Measurements from ENCODE around the gene OCIAD2. TPM values are rescaled to one million over a fixed set of nuclear protein-coding genes. Genes with fewer than 3 reads are reported as not detected.

Gene OCIAD2
- 162 TPM for polyA plus RNA-seq (2013, experiment 1 of 2)
- polyA plus RNA-seq (2013, experiment 2 of 2) = 167 TPM

DNA sequence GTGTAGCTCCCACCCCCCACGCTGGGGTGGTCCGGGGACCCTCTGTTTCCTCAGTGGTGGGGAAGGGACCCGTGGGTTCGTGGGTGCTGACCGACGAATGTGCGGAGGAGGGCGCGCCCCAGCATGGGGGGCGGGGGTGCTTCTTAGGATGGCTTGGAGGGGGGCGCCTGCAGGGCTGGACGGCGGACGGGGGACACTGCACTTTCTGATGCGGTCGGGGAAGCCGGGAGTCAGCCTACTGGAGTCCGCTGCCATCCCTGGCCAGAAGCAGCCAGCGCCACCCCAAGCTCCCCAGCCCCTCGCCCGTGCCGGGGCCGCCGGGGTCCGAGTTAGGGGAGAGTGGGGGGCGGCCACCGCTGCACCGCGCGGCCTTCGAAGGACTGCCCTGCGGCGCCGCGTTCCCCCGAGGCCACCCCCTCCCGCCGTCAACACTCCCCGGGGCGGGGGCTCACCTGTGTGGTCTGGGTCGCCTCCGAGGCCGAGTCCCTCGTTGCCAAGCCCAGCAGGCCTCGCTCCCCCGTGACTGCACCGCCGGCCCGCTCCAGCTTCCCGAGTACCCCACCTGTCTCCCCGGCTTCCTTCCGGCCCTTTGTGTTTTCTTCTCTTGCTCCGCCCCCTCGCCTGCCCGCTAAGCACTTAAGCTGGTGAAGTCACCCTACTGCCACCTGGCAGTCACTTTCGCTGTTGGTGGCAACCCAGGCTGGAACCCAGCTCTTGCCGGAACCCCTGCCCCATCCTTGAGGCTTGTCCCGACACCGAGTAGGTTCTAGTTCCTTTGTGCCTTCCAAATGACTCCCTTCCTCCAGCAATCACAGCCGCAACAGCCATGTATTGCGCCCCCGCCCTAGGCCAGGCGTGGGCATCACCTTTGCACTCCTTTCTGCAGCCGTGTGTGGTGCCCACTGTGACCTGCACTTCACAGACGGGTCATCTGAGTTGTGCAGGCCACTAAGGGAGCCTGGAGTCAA lies at the start of gene OCIAD2:
Gene OCIAD2, minus strand, starts transcription at position 569 of the 968 bp plus-strand sequence. CDS start 2,225 bp downstream, outside the sequence.
- no peak within 1 kb of the TSS for H3K27ac ChIP-seq (ENCODE audit: low read depth, low read length)
- peak within 1 kb of the TSS; percentile 72 for H3K18ac ChIP-seq (ENCODE audit: low read length)
- H3K4me2 ChIP-seq (ENCODE audit: low read length) = peak within 1 kb of the TSS; percentile 87
- H4K5ac ChIP-seq (ENCODE audit: low read length) = no peak within 1 kb of the TSS
- no peak within 1 kb of the TSS for H2BK15ac ChIP-seq (replicated peaks; ENCODE audit: low read depth)
- peak within 1 kb of the TSS; percentile 4 for H2BK120ac ChIP-seq (ENCODE audit: low read depth, low read length)
- peak within 1 kb of the TSS; percentile 71 for H3K4me3 ChIP-seq (ENCODE audit: low read length)
- no CpG with 5 or more reads among the region's 65 CpGs for WGBS (ENCODE audit: extremely low coverage, insufficient coverage, low lambda C conversion rate)
- peaks cover 7% of the 10 kb centered on the region for H3K79me1 ChIP-seq (ENCODE audit: low read length)
- peak; percentile 90 for DNase-seq
- peak within 1 kb of the TSS; percentile 84 for H3K9ac ChIP-seq (ENCODE audit: low read length)
- peak within 1 kb of the TSS; percentile 95 for H3K23ac ChIP-seq (ENCODE audit: low read length)
- H3K79me2 ChIP-seq (ENCODE audit: control insufficient read depth, insufficient read depth, low read length) = peaks cover 4% of the 10 kb centered on the region
- peak within 1 kb of the TSS; percentile 56 for H3K4ac ChIP-seq (ENCODE audit: low read depth, low read length)
- no peaks in the 10 kb centered on the region for H3K4me1 ChIP-seq (ENCODE audit: control insufficient read depth, low read depth, low read length)
- H2BK5ac ChIP-seq (ENCODE audit: low read length) = peak within 1 kb of the TSS; percentile 2
- peak within 1 kb of the TSS; percentile 92 for H3K56ac ChIP-seq (ENCODE audit: low read length)
- peak within 1 kb of the TSS; percentile 31 for H4K8ac ChIP-seq (ENCODE audit: low read depth, low read length)
- peaks cover 4% of the 10 kb centered on the region for H3K36me3 ChIP-seq (ENCODE audit: control insufficient read depth, insufficient read depth, low read length)
- no peaks in the 10 kb centered on the region for H3K27me3 ChIP-seq (ENCODE audit: insufficient read depth, low read length, poor library complexity)
- peak within 1 kb of the TSS; percentile 83 for H2AK5ac ChIP-seq (ENCODE audit: low read length)

DNA sequence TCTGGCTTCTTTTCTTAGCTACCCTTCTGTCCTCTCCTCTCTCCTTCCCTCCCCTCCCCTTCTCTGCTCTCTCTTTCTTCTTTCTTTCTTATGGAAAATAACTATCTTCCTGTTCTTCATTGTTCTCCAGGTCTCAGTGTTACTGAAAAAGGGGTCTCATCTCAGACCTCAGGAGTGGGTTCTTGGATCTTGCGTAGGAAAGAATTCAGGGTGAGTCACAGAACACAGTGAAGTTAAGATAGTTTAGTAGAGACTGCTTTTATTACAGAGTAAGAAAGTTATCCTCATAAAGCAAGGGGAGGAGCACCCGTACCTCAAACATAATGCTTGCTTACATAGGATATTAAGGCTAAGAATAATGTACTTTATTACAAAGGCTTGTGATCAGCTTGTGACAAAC lies 47.7 kb upstream of the OCIAD2 start:
- peak; percentile 55 for DNase-seq
- Histone ChIP-seq H2BK5ac (ENCODE audit: low read length) (no peak overlapping the region), H3K27ac (ENCODE audit: low read depth, low read length) (no peak overlapping the region)

GRCh38 chr4:48949518-48950219 lies 43.1 kb upstream of the OCIAD2 start:
- no peak overlapping the region for H3K27ac ChIP-seq (ENCODE audit: low read depth, low read length)
- H3K18ac ChIP-seq (ENCODE audit: low read length) = no peak overlapping the region
- no peak overlapping the region for H3K4me2 ChIP-seq (ENCODE audit: low read length)
- no peaks in the 10 kb centered on the region for H3K4me1 ChIP-seq (ENCODE audit: control insufficient read depth, low read depth, low read length)
- H2BK15ac ChIP-seq (replicated peaks; ENCODE audit: low read depth) = no peak overlapping the region
- no peak overlapping the region for H4K5ac ChIP-seq (ENCODE audit: low read length)
- H3K56ac ChIP-seq (ENCODE audit: low read length) = no peak overlapping the region
- H3K27me3 ChIP-seq (ENCODE audit: insufficient read depth, low read length, poor library complexity) = no peaks in the 10 kb centered on the region
- no peak overlapping the region for H3K23ac ChIP-seq (ENCODE audit: low read length)
- no peak overlapping the region for H3K4ac ChIP-seq (ENCODE audit: low read depth, low read length)
- no peak overlapping the region for H3K4me3 ChIP-seq (ENCODE audit: low read length)
- H3K79me1 ChIP-seq (ENCODE audit: low read length) = no peaks in the 10 kb centered on the region
- no peaks in the 10 kb centered on the region for H3K79me2 ChIP-seq (ENCODE audit: control insufficient read depth, insufficient read depth, low read length)
- H3K9ac ChIP-seq (ENCODE audit: low read length) = no peak overlapping the region
- no CpG with 5 or more reads among the region's 4 CpGs for WGBS (ENCODE audit: extremely low coverage, insufficient coverage, low lambda C conversion rate)
- H4K8ac ChIP-seq (ENCODE audit: low read depth, low read length) = no peak overlapping the region
- no peak overlapping the region for H2BK120ac ChIP-seq (ENCODE audit: low read depth, low read length)
- H3K36me3 ChIP-seq (ENCODE audit: control insufficient read depth, insufficient read depth, low read length) = no peaks in the 10 kb centered on the region
- no peak for DNase-seq
- no peak overlapping the region for H2BK5ac ChIP-seq (ENCODE audit: low read length)
- no peak overlapping the region for H2AK5ac ChIP-seq (ENCODE audit: low read length)

More for the DNA sequence above, 47.7 kb upstream of the OCIAD2 start:
- no peak overlapping the region for H3K18ac ChIP-seq (ENCODE audit: low read length)
- H3K4ac ChIP-seq (ENCODE audit: low read depth, low read length) = no peak overlapping the region
- no peak overlapping the region for H3K9ac ChIP-seq (ENCODE audit: low read length)
- H3K79me2 ChIP-seq (ENCODE audit: control insufficient read depth, insufficient read depth, low read length) = no peaks in the 10 kb centered on the region
- H3K56ac ChIP-seq (ENCODE audit: low read length) = no peak overlapping the region
- no peaks in the 10 kb centered on the region for H3K27me3 ChIP-seq (ENCODE audit: insufficient read depth, low read length, poor library complexity)
- H4K8ac ChIP-seq (ENCODE audit: low read depth, low read length) = no peak overlapping the region
- H3K4me3 ChIP-seq (ENCODE audit: low read length) = no peak overlapping the region
- no peaks in the 10 kb centered on the region for H3K79me1 ChIP-seq (ENCODE audit: low read length)
- H2AK5ac ChIP-seq (ENCODE audit: low read length) = no peak overlapping the region
- no peak overlapping the region for H3K4me2 ChIP-seq (ENCODE audit: low read length)
- no peak overlapping the region for H2BK120ac ChIP-seq (ENCODE audit: low read depth, low read length)
- no peak overlapping the region for H4K5ac ChIP-seq (ENCODE audit: low read length)
- H2BK15ac ChIP-seq (replicated peaks; ENCODE audit: low read depth) = no peak overlapping the region
- no CpG with 5 or more reads among the region's 2 CpGs for WGBS (ENCODE audit: extremely low coverage, insufficient coverage, low lambda C conversion rate)
- H3K23ac ChIP-seq (ENCODE audit: low read length) = no peak overlapping the region
- H3K36me3 ChIP-seq (ENCODE audit: control insufficient read depth, insufficient read depth, low read length) = no peaks in the 10 kb centered on the region
- H3K4me1 ChIP-seq (ENCODE audit: control insufficient read depth, low read depth, low read length) = no peaks in the 10 kb centered on the region

DNA sequence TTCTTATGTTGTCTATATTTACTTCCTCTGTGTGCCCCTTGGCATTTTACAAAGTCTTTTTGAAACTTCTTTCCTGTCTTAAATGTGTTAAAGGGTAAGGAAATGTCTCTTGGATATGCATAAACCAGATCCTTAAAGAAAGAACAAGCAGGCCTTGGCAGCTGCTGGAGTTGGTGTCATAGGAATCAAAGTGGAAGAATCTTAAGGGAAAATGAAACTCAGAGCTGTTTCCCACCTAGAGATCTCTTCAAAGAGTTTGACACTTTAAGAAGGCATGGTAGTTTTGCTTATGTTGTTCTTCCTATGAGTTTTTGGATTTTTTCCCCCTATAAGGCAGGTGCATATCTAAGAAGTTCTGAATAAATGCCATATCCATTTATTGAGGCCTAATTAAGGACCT lies 42.5 kb upstream of the OCIAD2 start:
- H3K23ac ChIP-seq (ENCODE audit: low read length) = no peak overlapping the region
- H3K4ac ChIP-seq (ENCODE audit: low read depth, low read length) = no peak overlapping the region
- no peaks in the 10 kb centered on the region for H3K36me3 ChIP-seq (ENCODE audit: control insufficient read depth, insufficient read depth, low read length)
- DNase-seq = no peak
- no peaks in the 10 kb centered on the region for H3K27me3 ChIP-seq (ENCODE audit: insufficient read depth, low read length, poor library complexity)
- H3K79me2 ChIP-seq (ENCODE audit: control insufficient read depth, insufficient read depth, low read length) = no peaks in the 10 kb centered on the region
- H2BK120ac ChIP-seq (ENCODE audit: low read depth, low read length) = no peak overlapping the region
- no peak overlapping the region for H2BK5ac ChIP-seq (ENCODE audit: low read length)
- H2AK5ac ChIP-seq (ENCODE audit: low read length) = no peak overlapping the region
- no peak overlapping the region for H3K4me3 ChIP-seq (ENCODE audit: low read length)
- no peak overlapping the region for H3K4me2 ChIP-seq (ENCODE audit: low read length)
- H4K5ac ChIP-seq (ENCODE audit: low read length) = no peak overlapping the region
- no peaks in the 10 kb centered on the region for H3K4me1 ChIP-seq (ENCODE audit: control insufficient read depth, low read depth, low read length)
- no peak overlapping the region for H2BK15ac ChIP-seq (replicated peaks; ENCODE audit: low read depth)
- no peak overlapping the region for H3K18ac ChIP-seq (ENCODE audit: low read length)
- H4K8ac ChIP-seq (ENCODE audit: low read depth, low read length) = no peak overlapping the region
- no peak overlapping the region for H3K9ac ChIP-seq (ENCODE audit: low read length)
- H3K27ac ChIP-seq (ENCODE audit: low read depth, low read length) = no peak overlapping the region
- no peaks in the 10 kb centered on the region for H3K79me1 ChIP-seq (ENCODE audit: low read length)
- H3K56ac ChIP-seq (ENCODE audit: low read length) = no peak overlapping the region

DNA sequence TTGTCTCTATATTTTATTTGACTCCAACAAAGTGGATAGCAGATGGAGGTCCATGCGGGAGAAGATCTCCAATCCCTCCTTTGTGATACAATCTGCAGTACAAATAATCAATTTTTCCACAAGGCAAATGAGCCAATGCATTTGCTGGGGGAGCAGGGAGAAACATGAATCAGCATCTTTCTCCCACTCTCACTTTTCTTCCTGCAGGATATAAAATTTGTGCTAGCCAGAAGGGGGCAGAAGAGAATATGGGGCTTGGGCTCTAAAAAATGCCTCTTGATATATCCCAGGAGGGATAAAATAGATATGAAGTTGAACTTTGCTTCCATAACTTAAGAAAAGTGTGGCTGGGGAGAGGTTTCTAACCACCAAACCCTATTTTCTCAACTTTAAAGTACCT lies 41.2 kb upstream of the OCIAD2 start:
- Histone ChIP-seq H3K18ac (ENCODE audit: low read length) (no peak overlapping the region), H3K9ac (ENCODE audit: low read length) (no peak overlapping the region), H2AK5ac (ENCODE audit: low read length) (no peak overlapping the region), H3K27ac (ENCODE audit: low read depth, low read length) (no peak overlapping the region), H2BK15ac (replicated peaks; ENCODE audit: low read depth) (no peak overlapping the region), H3K79me2 (ENCODE audit: control insufficient read depth, insufficient read depth, low read length) (no peaks in the 10 kb centered on the region), H2BK120ac (ENCODE audit: low read depth, low read length) (no peak overlapping the region), H3K79me1 (ENCODE audit: low read length) (no peaks in the 10 kb centered on the region), H3K4me1 (ENCODE audit: control insufficient read depth, low read depth, low read length) (no peaks in the 10 kb centered on the region), H3K4me3 (ENCODE audit: low read length) (no peak overlapping the region), H3K36me3 (ENCODE audit: control insufficient read depth, insufficient read depth, low read length) (no peaks in the 10 kb centered on the region), H3K23ac (ENCODE audit: low read length) (no peak overlapping the region), H3K4ac (ENCODE audit: low read depth, low read length) (no peak overlapping the region), H2BK5ac (ENCODE audit: low read length) (no peak overlapping the region), H3K56ac (ENCODE audit: low read length) (no peak overlapping the region), H4K8ac (ENCODE audit: low read depth, low read length) (no peak overlapping the region), H4K5ac (ENCODE audit: low read length) (no peak overlapping the region), H3K4me2 (ENCODE audit: low read length) (no peak overlapping the region), H3K27me3 (ENCODE audit: insufficient read depth, low read length, poor library complexity) (no peaks in the 10 kb centered on the region)
- WGBS (ENCODE audit: extremely low coverage, insufficient coverage, low lambda C conversion rate) = no CpG with 5 or more reads among the region's 1 CpG
- DNase-seq = no peak
